Measurements from ENCODE around the gene EHD2.

The EHD2 gene

GRCh38 chr19:47729468-47729798, 16.2 kb downstream of the EHD2 start:
- no peak for TF ChIP-seq CTCF (IDR thresholded peaks at IDR 0.05; ENCODE audit: borderline replicate concordance, insufficient read depth, low read depth, low read length)
- H3K4me3 ChIP-seq (ENCODE audit: low read depth, low read length): no peak overlapping the region

- H3K4me3 ChIP-seq (ENCODE audit: low read depth, low read length): no peak overlapping the region
These were observed 16.7 kb downstream of the EHD2 start for GRCh38 chr19:47729799-47730520.

GRCh38 chr19:47730521-47730889, 17.3 kb downstream of the EHD2 start:
- TF ChIP-seq CTCF (IDR thresholded peaks at IDR 0.05; ENCODE audit: borderline replicate concordance, insufficient read depth, low read depth, low read length): no peak
- H3K4me3 ChIP-seq (ENCODE audit: low read depth, low read length): no peak overlapping the region

More at GRCh38 chr19:47729799-47730520, 16.7 kb downstream of the EHD2 start:
- TF ChIP-seq CTCF (IDR thresholded peaks at IDR 0.05; ENCODE audit: borderline replicate concordance, insufficient read depth, low read depth, low read length): no peak

- no peak overlapping the region for H3K4me3 ChIP-seq (ENCODE audit: low read depth, low read length)
- TF ChIP-seq CTCF (IDR thresholded peaks at IDR 0.05; ENCODE audit: borderline replicate concordance, insufficient read depth, low read depth, low read length): no peak
These were observed 17.7 kb downstream of the EHD2 start for GRCh38 chr19:47730910-47731309.

- no peak overlapping the region for H3K4me3 ChIP-seq (ENCODE audit: low read depth, low read length)
- TF ChIP-seq CTCF (IDR thresholded peaks at IDR 0.05; ENCODE audit: borderline replicate concordance, insufficient read depth, low read depth, low read length): no peak
These were observed 21.9 kb downstream of the EHD2 start for GRCh38 chr19:47735131-47735530.

GRCh38 chr19:47740866-47741519, 27.8 kb downstream of the EHD2 start:
- no peak for TF ChIP-seq CTCF (IDR thresholded peaks at IDR 0.05; ENCODE audit: borderline replicate concordance, insufficient read depth, low read depth, low read length)

GRCh38 chr19:47741544-47742140, 28.4 kb downstream of the EHD2 start:
- no peak for TF ChIP-seq CTCF (IDR thresholded peaks at IDR 0.05; ENCODE audit: borderline replicate concordance, insufficient read depth, low read depth, low read length)
- H3K4me3 ChIP-seq (ENCODE audit: low read depth, low read length): no peak overlapping the region

More at GRCh38 chr19:47740866-47741519, 27.8 kb downstream of the EHD2 start:
- no peak overlapping the region for H3K4me3 ChIP-seq (ENCODE audit: low read depth, low read length)

Measured in GM12875 (cell line).